ENCODE data around the gene WWOX.

Gene WWOX

DNA sequence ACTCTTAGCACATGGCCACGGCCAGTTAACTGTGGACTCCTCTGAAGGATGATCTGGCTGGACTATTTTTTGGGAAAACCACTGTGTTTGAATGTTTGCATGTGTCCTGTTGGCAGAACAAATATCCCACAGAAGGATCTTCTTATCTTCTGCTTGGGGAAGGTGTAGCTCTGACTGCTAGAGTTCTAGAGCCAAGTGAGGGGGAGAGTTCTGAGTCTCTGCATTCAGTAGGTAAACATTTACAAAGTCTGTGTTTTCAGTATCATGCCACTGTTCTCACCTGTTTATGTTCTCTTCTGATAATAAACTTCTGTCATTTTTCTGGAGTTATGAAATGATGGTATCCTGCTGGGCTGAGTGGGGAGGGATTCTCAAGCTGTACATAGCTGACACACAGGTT, 241.1 kb downstream of the WWOX start:
- no peak for DNase-seq (ENCODE audit: extremely low read depth, insufficient read length)
- no peak overlapping the region for H3K4me3 ChIP-seq (replicated peaks; ENCODE audit: low read depth, low read length)
- TF ChIP-seq, protein P1, sequence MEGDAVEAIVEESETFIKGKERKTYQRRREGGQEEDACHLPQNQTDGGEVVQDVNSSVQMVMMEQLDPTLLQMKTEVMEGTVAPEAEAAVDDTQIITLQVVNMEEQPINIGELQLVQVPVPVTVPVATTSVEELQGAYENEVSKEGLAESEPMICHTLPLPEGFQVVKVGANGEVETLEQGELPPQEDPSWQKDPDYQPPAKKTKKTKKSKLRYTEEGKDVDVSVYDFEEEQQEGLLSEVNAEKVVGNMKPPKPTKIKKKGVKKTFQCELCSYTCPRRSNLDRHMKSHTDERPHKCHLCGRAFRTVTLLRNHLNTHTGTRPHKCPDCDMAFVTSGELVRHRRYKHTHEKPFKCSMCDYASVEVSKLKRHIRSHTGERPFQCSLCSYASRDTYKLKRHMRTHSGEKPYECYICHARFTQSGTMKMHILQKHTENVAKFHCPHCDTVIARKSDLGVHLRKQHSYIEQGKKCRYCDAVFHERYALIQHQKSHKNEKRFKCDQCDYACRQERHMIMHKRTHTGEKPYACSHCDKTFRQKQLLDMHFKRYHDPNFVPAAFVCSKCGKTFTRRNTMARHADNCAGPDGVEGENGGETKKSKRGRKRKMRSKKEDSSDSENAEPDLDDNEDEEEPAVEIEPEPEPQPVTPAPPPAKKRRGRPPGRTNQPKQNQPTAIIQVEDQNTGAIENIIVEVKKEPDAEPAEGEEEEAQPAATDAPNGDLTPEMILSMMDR (IDR thresholded peaks at IDR 0.05; ENCODE audit: insufficient read depth, low read length, poor library complexity, severe bottlenecking): no peak
- H3K27me3 ChIP-seq (replicated peaks; ENCODE audit: control insufficient read depth, insufficient read depth, low read length): no peaks in the 10 kb centered on the region
- no peaks in the 10 kb centered on the region for H3K36me3 ChIP-seq (ENCODE audit: control insufficient read depth, insufficient read depth, low read length)

DNA sequence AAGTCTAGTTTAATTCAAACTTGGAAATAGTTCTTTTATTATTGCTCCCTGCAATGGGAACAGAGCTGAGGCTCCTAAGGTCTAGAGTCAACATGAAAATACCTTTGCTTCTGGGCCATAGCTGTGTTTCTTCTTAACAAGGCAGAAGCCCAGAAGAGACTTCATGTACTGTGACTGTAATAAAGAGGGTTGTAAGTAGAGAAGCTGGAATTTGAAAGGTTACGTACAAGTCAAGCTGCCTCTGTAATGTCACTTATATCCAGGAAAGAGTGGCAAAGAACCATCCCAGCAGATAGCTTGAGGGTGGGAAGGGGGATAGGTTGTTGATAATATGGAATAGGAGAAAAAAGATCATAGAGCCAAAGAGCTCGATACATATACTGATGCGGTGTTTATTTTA, 248.6 kb downstream of the WWOX start:
- Histone ChIP-seq H3K4me3 (replicated peaks; ENCODE audit: low read depth, low read length) (no peak overlapping the region), H3K27me3 (replicated peaks; ENCODE audit: control insufficient read depth, insufficient read depth, low read length) (no peaks in the 10 kb centered on the region), H3K36me3 (ENCODE audit: control insufficient read depth, insufficient read depth, low read length) (no peaks in the 10 kb centered on the region)
- no peak for DNase-seq (ENCODE audit: extremely low read depth, insufficient read length)
- TF ChIP-seq, protein P1 (IDR thresholded peaks at IDR 0.05; ENCODE audit: insufficient read depth, low read length, poor library complexity, severe bottlenecking): no peak

DNA sequence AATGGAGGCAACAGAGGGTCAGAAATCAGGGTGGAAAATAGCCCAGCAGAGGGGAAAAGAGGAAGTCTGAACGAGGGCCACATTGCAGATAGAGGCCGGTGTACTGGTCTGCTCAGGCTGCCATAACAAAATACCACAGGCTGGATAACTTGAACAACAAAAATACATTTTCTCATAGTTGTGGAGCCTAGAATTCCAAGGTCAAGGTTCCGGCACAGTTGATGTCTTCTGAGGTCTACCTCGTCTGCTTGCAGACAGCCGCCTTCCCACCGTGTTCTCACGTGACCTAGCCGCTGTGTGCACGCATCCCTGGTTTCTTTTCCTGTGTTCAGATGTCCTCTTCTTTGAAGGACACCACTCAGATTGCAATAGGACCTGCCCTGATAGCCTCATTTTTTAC, 249.4 kb downstream of the WWOX start:
- TF ChIP-seq, protein P1 (IDR thresholded peaks at IDR 0.05; ENCODE audit: insufficient read depth, low read length, poor library complexity, severe bottlenecking): no peak
- no peak for DNase-seq (ENCODE audit: extremely low read depth, insufficient read length)
- no peaks in the 10 kb centered on the region for H3K27me3 ChIP-seq (replicated peaks; ENCODE audit: control insufficient read depth, insufficient read depth, low read length)
- no peaks in the 10 kb centered on the region for H3K36me3 ChIP-seq (ENCODE audit: control insufficient read depth, insufficient read depth, low read length)
- no peak overlapping the region for H3K4me3 ChIP-seq (replicated peaks; ENCODE audit: low read depth, low read length)

DNA sequence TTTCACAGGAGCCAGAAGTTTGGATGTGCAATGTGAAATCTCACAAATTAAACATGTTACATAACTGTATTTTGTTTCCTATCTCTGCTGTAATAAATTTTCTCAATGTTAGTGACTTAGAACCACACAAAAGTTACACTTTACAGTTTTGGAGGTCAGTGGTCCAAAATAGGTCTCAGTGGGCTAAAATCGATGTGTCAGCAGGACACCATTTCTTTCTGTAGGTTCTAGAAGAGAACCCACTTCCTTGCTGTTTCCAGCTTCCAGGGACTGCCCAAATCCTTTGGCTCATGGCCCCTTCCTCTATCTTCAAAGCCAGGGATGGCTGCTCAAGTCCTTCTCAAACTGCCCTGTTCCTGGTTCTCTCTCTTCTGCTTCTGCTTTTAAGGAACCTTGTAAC, 252.7 kb downstream of the WWOX start:
- no peak for DNase-seq (ENCODE audit: extremely low read depth, insufficient read length)
- TF ChIP-seq, protein P1 (IDR thresholded peaks at IDR 0.05; ENCODE audit: insufficient read depth, low read length, poor library complexity, severe bottlenecking): no peak
- no peak overlapping the region for H3K4me3 ChIP-seq (replicated peaks; ENCODE audit: low read depth, low read length)
- H3K36me3 ChIP-seq (ENCODE audit: control insufficient read depth, insufficient read depth, low read length): no peaks in the 10 kb centered on the region
- H3K27me3 ChIP-seq (replicated peaks; ENCODE audit: control insufficient read depth, insufficient read depth, low read length): no peaks in the 10 kb centered on the region

DNA sequence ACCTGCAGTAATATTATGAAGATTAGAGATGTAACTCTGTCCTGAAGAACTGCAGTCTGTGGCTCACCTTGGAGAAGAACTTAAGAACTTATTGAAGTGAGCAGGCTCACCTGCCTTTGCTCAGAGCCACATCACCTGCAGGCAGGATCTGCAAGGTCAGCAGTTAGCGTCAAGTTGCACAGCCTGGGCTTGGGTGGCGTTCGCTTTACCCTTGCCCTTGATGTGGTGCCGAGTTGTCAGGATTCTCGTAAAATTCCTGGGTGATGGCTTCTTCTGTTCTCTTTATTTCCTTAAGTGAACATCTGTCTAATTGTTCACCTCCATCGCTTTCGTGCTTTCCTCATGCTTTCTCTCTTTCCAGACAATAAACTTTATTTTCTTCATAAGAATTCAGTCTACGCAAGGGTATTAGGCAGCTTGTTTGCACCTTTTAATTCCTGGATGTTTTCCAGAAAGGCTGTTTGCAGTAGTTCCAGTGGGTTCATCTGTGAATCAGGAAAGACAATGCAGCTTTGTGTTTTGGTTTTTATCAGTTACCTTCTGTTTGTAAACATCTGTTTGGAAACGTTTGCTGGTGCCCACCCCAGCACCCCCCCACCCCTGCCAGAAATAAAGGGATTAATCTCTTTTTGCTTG, 254.3 kb downstream of the WWOX start:
- H3K36me3 ChIP-seq (ENCODE audit: control insufficient read depth, insufficient read depth, low read length): no peaks in the 10 kb centered on the region
- no peak overlapping the region for H3K4me3 ChIP-seq (replicated peaks; ENCODE audit: low read depth, low read length)
- DNase-seq (ENCODE audit: extremely low read depth, insufficient read length): no peak
- TF ChIP-seq, protein P1 (IDR thresholded peaks at IDR 0.05; ENCODE audit: insufficient read depth, low read length, poor library complexity, severe bottlenecking): no peak
- no peaks in the 10 kb centered on the region for H3K27me3 ChIP-seq (replicated peaks; ENCODE audit: control insufficient read depth, insufficient read depth, low read length)
